Psoas muscle (tissue), 8 donors: Measurements from ENCODE around the gene ELP2. TPM values are rescaled to one million over a fixed set of nuclear protein-coding genes. Genes with fewer than 3 reads are reported as not detected.

Experiments used
- ATAC-seq, 4 donors: fragments of 200-7000 bp; cut with Tn5 transposase; one replicate each; pipeline ENCODE4 v1.9.1; 2020; ENCODE audit warnings: moderate library complexity in 3 of 4, mild to moderate bottlenecking in 2 of 4
- DNase-seq, 2 donors: peaks; one replicate each; pipeline ENCODE4 v3.0.0-alpha.2; 2020
- H3K27ac ChIP-seq: fragments of 200-600 bp; one replicate; pipeline ENCODE4 v1.8.0; 2022
- H3K27me3 ChIP-seq, 3 donors: fragments of 200-600 bp in 1 of 3; one replicate each; pipeline versions ENCODE4 v1.6.1 to v1.8.0; 2013 to 2022; ENCODE audit warnings: low read length in 2 of 3, mild to moderate bottlenecking in 2 of 3, moderate library complexity in 1 of 3; ENCODE audit not compliant: insufficient read depth in 3 of 3
- H3K36me3 ChIP-seq, 2 donors: fragments of 200-600 bp in 1 of 2; one replicate each; pipeline versions ENCODE4 v1.6.1 to v1.8.0; 2013 to 2022; ENCODE audit warnings: low read depth in 1 of 2, mild to moderate bottlenecking in 1 of 2, moderate library complexity in 1 of 2; ENCODE audit not compliant: insufficient read depth in 1 of 2
- H3K4me1 ChIP-seq: fragments of 200-600 bp; one replicate; pipeline ENCODE4 v1.8.0; 2022
- H3K4me3 ChIP-seq: fragments of 200-600 bp; one replicate; pipeline ENCODE4 v1.8.0; 2022; ENCODE audit warnings: mild to moderate bottlenecking
- H3K9me3 ChIP-seq: fragments of 200-600 bp; one replicate; pipeline ENCODE4 v1.8.0; 2022
- CTCF ChIP-seq: fragments of 200-600 bp; IDR thresholded peaks from one replicate; pipeline ENCODE4 v1.8.0; 2022; ENCODE audit warnings: antibody characterized with exemption
- WGBS, 3 donors: extraction: QIAGEN DNeasy Blood & Tissue Kit; methylation state at CpG; one replicate each; pipeline versions ENCODE4 v1.1.6 to v1.1.7; 2013; 5-methylcytosine and 5-hydroxymethylcytosine counted together
- intact Hi-C, 2 donors: fragments of 100-400 bp; cut with DNase I; formaldehyde crosslinking; loops; one replicate each; pipeline versions ENCODE4 v1.11.0 to v1.14.2; 2022
- polyA plus RNA-seq, 3 donors: library from polyadenylated mRNA; stranded (reverse); fragments of 200-250 nt; gene quantifications; one replicate each; pipeline ENCODE4 v1.2.3, GENCODE V29; 2013
- total RNA-seq, 4 donors: library from RNA; stranded (reverse); fragmentation: NEBNext Ultra II Directional in 2 of 4; extraction: Animal tissue kit (Norgen Biotek cat#: 25700) in 2 of 4; gene quantifications; one replicate each; pipeline versions ENCODE4 v1.2.1 to v1.2.4, GENCODE V29; 2021 to 2023
- donor health status: healthy with polysubstance abuse.
- donor health status: DM: no; HTN: no; CAD: no; lungs with moderate emphysema.
- donor health status: Bipolar disorder and iron deficiency.
- donor health status: healthy.
- donor health status: DM: yes; HTN: yes; CAD: no.
- donor health status: DM: no; HTN: no; CAD: no.
- donor health status: DM: no; HTN: no; CAD: no.
- donor health status: DM: yes; HTN: yes; CAD: no.

The ELP2 gene
- total and polyA plus RNA-seq, 7 donors = 25.0 to 65.5 (median 54.7) TPM

DNA sequence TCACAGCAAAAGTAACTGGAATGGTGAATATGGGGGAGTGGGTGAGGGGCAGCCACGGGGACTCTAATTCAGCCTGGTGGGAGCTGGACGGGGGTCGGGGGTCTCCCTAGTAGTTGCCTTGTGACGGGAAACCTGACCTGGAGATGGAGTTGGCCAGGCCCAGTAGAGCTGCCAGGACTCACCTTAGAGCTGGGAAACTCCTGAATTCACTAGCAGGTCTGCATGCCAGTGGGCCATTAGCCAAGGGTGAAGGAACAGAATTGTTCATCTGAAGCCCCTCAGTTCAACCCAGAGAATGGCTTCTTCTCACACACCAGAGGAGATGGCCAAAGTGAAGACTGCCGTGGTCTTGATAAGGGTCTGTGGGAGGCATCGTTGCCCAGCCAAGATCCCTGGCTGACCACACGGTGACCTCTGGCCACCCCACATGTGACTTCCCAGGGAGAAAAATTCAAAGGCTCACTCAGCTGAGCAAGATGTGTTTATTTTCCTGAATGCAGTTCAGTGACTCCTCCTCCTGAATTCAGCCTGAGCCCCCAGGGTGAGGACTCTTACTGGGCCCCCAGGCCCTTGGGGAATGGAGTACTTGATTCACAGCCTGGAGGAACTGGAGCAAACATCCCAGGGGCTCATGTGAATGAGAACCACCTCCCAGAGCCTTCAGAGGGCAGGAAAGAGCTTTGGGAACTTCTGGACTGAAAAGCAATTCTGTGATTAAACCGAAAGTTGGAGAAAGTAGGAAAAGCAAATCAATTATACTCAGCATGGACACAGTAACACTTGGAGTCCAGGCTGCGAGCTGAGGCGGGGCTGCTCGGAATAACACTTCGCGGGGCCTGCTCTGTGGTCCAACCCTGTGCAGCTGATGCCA is 82.8 kb downstream of the ELP2 start:
- Histone ChIP-seq H3K9me3 (peaks cover 4% of the 10 kb centered on the region), H3K27ac (no peak overlapping the region), H3K36me3 (no peaks in the 10 kb centered on the region), H3K4me1 (no peaks in the 10 kb centered on the region), H3K27me3 (no peaks in the 10 kb centered on the region), H3K4me3 (no peak overlapping the region)
- DNase-seq (no peak), ATAC-seq (no peak)
- intact Hi-C loops = no loop called here
- WGBS, 3 donors = 53 to 64% (median 59%) methylated on average over 13 of the region's 13 CpGs
- TF ChIP-seq CTCF = no peak

- intact Hi-C loops = no loop called here
- H3K36me3 ChIP-seq = no peaks in the 10 kb centered on the region
- ATAC-seq (no peak), DNase-seq (no peak)
- 90 to 95% (median 93%) methylated on average over 8 of the region's 8 CpGs for WGBS, 3 donors
- no peaks in the 10 kb centered on the region for H3K4me1 ChIP-seq
- no peak overlapping the region for H3K4me3 ChIP-seq
- H3K9me3 ChIP-seq = no peaks in the 10 kb centered on the region
- no peak for TF ChIP-seq CTCF
- no peak overlapping the region for H3K27ac ChIP-seq
- H3K27me3 ChIP-seq = no peaks in the 10 kb centered on the region
Observed at GRCh38 chr18:36214811-36215210, 85.1 kb downstream of the ELP2 start.

GRCh38 chr18:36215577-36215976 is 85.9 kb downstream of the ELP2 start:
- Histone ChIP-seq H3K4me1 (no peaks in the 10 kb centered on the region), H3K36me3 (no peaks in the 10 kb centered on the region), H3K27ac (no peak overlapping the region), H3K4me3 (no peak overlapping the region), H3K9me3 (no peaks in the 10 kb centered on the region), H3K27me3 (no peaks in the 10 kb centered on the region)
- WGBS, 3 donors = 81 to 87% (median 83%) methylated on average over 9 of the region's 9 CpGs
- ATAC-seq (no peak), DNase-seq (no peak)
- intact Hi-C loops = no loop called here
- TF ChIP-seq CTCF = no peak

DNA sequence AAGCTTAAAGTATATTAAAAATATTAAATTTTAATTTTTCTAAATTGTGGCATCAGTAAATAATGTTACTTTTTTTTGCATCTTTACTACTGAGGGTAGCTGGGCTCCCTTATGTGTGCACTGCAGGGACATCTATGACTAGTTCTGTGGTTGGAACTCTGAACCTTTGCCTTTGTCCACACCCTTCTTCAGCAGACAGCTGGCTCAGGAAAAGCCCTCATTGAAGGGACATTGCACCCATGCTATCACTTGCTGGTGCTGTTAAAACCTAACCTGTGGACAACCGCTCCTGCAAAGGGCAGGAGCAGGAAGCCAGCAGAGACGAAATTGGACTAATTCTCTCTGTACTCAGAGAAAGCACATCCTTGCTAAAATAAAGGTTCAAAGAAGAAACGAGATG is 87.6 kb downstream of the ELP2 start:
- H3K4me3 ChIP-seq = no peak overlapping the region
- H3K36me3 ChIP-seq = no peaks in the 10 kb centered on the region
- no peaks in the 10 kb centered on the region for H3K4me1 ChIP-seq
- no peaks in the 10 kb centered on the region for H3K9me3 ChIP-seq
- H3K27me3 ChIP-seq = no peaks in the 10 kb centered on the region
- intact Hi-C loops = no loop called here
- no peak for ATAC-seq
- no peak overlapping the region for H3K27ac ChIP-seq
- DNase-seq = no peak
- TF ChIP-seq CTCF = no peak
- WGBS, 3 donors = 79 to 89% (median 88%) methylated on average over 3 of the region's 3 CpGs

DNA sequence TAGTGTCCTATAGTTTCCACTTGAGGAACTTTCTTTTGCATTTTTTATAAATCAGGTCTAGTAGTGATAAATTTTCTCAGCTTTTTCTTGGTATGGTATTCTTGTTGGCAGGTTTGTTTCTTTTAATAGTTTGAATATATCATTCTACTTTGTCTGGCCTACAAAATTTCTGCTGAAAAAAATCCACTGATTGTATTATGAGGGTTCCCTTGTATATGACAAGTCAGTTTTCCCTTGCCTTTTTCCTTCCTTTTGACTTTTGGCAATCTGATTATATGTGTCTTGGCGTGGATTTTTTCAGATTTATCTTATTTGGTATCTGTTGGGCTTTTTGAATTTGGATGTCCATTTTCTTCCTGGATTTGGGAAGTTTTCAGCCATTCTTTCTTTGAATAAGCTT is 99.5 kb downstream of the ELP2 start:
- ATAC-seq (no peak), DNase-seq (no peak)
- 37 to 73% (median 64%) methylated on average over 1 of the region's 1 CpG for WGBS, 3 donors
- no peak for TF ChIP-seq CTCF
- H3K27ac ChIP-seq = no peak overlapping the region
- H3K4me3 ChIP-seq = no peak overlapping the region
- no peaks in the 10 kb centered on the region for H3K36me3 ChIP-seq
- H3K4me1 ChIP-seq = no peaks in the 10 kb centered on the region
- H3K27me3 ChIP-seq = no peaks in the 10 kb centered on the region
- H3K9me3 ChIP-seq = peaks cover 25% of the 10 kb centered on the region
- intact Hi-C loops = no loop called here
